D721Med (cell line): ENCODE results near the gene IPO4.

ENCODE experiments used
- DNase-seq: peaks from one replicate; pipeline ENCODE4 v3.0.0; 2011; ENCODE audit warnings: low spot score; ENCODE audit not compliant: insufficient read length
- FAIRE-seq: peaks from 2 replicates; lab custom pipeline; 2011; peaks lifted over from hg19 to GRCh38; lab: Jason Lieb, UNC
- CTCF ChIP-seq: IDR thresholded peaks from 2 replicates; pipeline ENCODE4 v1.5.1; 2012; ENCODE audit warnings: mild to moderate bottlenecking, control low read depth; ENCODE audit not compliant: insufficient read depth; ENCODE audit errors: missing control alignments

The IPO4 gene

GRCh38 chr14:24233538-24233866 lies 44.9 kb upstream of the IPO4 start:
- no peak for FAIRE-seq
- DNase-seq = no peak
- TF ChIP-seq CTCF = no peak

GRCh38 chr14:24232645-24233537 lies 44.3 kb upstream of the IPO4 start, which contains the start of gene GMPR2:
GMPR2 (plus strand) TSS chr14:24232929; CDS start chr14:24233254, 325 bp downstream.
- no peak for TF ChIP-seq CTCF
- FAIRE-seq (no peak), DNase-seq (peak; percentile 45)

GRCh38 chr14:24232121-24232644 lies 43.6 kb upstream of the IPO4 start, which contains the start of gene NEDD8:
NEDD8 (minus strand) TSS chr14:24232367; CDS start chr14:24232267, 100 bp downstream.
- TF ChIP-seq CTCF = no peak
- no peak for FAIRE-seq
- DNase-seq = peak; percentile 51

- no peak for TF ChIP-seq CTCF
- FAIRE-seq (no peak), DNase-seq (peak; percentile 41)
Measured at GRCh38 chr14:24231263-24232120, 42.9 kb upstream of the IPO4 start.

- TF ChIP-seq CTCF = no peak
- no peak for DNase-seq
- no peak for FAIRE-seq
Measured at GRCh38 chr14:24228902-24229301, 40.3 kb upstream of the IPO4 start.

GRCh38 chr14:24226473-24226872 lies 37.9 kb upstream of the IPO4 start:
- TF ChIP-seq CTCF = no peak
- FAIRE-seq (no peak), DNase-seq (no peak)
